Epidermal melanocyte (primary cell): ENCODE data around the gene PTPRD.
A peak's percentile ranks its signal among the peaks of the same experiment; 100 is the strongest.
"Not testable (repeated sequence)": the region's sequence is repeated elsewhere in the genome, so short reads cannot be mapped to it uniquely, and the experiment has no call there.

ENCODE experiments used
- DNase-seq: peaks from one replicate; pipeline ENCODE4 v3.0.0; 2011; ENCODE audit warnings: low spot score; ENCODE audit not compliant: insufficient read length

PTPRD gene

DNA sequence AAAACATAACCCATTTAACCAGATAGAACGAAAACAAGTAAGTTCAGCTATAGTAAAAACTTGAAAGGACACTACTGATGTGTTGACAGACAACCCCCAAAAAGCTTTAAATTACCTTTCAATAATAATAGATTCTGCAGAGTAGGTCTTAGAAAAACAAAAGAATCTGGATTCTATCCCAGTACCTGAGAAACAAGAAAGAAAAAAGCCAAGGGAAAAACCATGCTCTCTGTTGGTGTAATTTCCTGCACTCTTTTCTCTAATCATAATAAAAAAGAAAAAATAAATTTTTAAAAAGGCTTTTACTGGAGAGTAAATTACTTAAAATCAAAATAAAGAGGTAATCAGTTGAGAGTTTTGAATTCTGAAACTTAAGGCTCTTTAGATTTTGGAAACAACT, 1090.4 kb downstream of the PTPRD start:
- no peak for DNase-seq

DNA sequence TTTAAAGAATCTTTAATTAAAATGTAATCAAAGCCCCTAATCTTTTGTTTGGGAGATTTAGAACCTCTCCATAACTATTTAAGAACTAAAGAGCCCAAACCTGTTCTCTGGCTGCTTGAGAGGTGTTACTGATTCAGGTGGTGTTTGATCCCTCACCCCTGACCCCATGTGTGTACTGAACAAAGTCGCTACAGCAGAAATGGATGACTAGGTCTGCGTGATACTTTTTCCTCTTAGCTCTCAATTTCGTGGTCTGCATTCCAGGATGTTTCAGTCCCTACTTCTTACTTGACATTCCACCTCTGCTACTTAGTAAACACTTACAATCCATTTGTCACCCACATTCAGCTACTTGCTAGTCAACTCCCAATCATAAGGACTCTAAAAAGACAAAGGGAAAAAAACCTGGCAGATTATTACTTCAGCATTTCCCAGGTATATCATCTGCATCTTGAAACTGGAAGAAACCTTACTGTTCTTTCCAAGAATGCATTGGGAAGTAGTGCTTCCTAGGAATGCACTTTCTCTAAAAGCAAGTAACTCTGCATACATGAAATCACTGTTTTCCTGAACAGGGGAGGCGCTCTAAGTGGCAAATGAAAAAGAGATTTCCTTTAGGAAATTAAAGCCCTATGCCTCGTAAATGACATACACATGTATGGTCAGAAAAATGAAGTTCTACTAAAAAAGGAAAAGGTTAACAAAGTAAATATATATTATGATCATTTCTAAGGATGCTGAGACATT, 1091.6 kb downstream of the PTPRD start:
- no peak for DNase-seq

DNA sequence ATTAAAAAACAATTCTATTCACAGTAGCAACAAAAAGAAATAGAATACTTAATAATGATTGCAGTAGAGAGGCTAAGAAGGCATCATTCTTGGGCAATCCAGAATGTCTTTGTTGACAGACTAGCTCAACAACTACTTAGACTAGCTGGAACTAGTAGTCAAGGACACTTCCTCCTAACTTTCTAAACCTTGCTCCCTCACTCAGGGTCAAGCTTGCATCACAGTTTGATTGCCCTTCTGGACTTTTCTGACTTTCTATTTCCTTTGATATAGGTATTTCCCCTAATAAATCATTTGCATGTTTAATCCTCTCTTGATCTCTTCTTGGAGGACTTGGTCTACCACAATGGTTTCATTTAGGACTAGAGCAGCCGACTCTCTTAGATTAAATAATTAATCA, 1107.9 kb downstream of the PTPRD start:
- DNase-seq = no peak

DNA sequence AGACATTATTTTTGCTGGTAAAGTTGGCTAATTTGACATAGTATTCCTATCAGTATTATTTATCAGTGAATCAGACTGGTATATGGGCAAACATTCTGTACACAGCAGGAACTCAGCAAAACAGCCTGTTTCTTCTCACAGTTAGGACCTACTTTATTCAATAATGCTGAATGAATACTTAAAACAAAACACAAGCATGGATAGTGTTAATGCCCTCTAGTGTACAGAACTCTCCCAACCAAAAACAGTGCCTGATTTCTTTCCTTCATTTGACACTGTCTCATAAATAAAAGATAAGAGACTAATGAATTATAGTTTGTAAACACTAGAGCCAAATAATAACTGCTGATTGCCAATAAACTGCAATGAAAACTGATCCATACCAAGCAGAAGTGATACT, 1113.3 kb downstream of the PTPRD start:
- no peak for DNase-seq

DNA sequence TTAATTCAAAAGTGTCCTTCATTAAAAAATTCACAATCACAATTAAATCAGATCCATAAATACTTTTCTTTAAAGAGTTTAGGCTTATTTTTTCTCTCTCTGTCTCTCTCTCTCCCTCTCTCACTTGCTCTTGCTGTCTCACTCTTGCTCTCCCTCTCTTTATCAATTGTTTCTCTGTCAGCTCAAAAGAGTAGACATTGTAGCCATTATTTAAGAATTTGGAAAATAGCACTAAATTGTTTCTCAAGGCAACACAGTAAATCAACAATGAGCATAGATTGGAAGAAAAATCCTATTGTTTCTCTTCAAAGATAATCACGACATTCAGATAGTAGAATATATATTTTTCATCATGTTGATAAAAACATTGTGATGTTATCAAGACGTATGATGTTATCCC, 1114.0 kb downstream of the PTPRD start:
- no peak for DNase-seq

DNA sequence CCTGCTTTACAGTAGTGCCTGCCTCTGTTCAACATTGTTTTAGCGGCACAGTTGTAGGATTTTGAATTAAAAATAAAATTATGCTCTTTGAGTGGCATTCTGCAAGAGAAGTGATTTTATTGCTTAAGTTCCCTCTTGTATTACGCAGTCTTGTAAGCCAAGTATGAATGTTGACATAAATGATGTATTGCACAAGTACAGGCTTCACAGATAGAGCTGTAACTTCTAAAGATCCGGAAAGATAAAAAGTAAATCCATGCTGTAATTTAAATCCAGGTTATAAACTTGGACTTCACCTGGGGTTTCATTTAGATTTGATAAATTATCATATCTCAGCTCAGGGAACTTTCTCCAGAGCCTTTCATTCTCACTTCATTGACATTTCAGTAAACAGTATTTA, 1114.7 kb downstream of the PTPRD start:
- no peak for DNase-seq

DNA sequence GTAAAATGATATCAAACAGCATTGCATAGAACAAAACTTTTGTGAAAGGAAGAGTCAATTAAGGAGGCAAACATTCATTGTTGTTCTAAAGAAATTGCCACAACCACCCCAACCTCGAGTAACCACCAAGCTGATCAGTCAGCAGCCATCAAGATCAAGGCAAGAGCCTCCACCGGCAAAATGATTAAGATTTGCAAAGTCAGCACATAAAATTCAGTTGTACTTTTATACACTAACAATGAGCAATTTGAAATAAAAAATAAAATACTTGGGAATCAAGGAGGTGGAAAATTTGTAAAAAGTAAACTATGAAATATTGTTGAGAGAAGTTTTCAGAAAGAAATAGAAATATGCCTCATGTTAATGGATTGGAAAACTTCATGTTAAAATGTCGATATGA, 1118.5 kb downstream of the PTPRD start:
- no peak for DNase-seq

DNA sequence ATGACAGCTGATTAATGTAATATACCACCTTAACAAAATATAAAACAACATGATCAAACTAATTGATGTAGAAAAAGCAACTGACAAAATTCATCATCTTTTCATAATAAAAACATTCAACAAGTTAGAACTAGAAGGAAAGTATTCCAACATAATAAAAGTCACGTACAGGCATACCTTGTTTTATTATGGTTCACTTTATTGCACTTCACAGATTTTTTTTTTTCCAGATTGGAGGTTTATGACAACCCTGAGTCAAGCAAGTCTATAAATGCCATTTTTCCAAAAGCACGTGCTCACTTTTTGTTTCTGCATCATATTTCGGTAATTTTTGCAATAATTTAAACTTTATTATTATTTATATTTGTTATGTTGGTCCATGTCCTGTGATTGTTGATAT, 1120.3 kb downstream of the PTPRD start:
- DNase-seq = no peak

DNA sequence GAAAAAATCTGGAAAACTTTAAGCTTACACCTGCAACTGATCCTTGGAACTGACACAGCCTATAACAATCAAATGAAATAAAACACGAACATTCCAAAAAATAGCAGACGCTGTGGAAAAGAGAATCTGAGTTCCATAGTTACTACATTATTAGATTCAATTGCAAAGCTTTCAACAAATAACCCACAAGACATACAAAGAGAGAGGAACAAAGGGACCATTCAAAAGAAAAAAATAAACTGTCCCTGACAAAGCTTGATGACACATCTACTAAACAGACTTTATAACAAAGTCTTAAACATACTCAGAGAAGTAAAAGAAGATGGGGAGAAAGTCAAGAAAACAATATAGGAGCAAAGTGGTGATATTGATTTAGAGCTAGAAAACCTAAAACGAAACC, 1123.6 kb downstream of the PTPRD start:
- DNase-seq = no peak

DNA sequence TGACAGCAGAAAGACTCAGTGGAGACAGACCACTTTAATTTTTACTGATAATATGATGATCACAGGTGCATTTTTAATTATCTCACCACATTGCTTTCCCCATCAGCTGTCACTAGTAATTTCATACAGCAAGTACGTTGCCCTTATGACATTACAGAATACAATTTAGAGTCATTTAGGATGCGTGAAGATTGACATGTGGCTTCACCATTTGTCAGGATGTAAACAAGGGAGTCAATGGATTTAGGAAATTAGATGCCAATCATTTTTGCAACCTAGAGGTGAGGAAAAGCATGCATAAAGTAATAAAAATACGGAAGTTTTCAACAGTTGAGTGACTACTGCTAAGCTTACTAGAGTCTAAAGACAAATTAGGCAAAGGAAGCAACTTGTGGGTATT, 1129.6 kb downstream of the PTPRD start:
- DNase-seq = no peak

DNA sequence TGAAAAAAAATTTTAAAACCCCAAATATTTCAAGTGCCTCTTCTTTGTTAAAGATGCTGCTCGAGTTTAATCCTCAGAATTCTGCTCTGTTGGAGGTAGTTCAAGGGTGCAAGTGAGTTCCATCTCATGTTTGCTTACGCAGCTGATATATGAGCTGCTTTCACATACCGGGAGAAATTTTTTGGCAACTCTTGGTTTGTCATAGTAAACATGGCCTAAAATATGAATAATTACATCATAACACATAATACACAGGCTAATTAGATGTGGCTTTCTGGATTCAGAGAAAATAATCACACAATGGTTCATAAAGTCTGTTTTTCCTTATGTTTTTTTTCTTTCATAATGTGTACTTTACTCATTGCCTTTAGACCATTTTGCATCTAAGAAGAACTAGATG, 1134.1 kb downstream of the PTPRD start:
- no peak for DNase-seq

DNA sequence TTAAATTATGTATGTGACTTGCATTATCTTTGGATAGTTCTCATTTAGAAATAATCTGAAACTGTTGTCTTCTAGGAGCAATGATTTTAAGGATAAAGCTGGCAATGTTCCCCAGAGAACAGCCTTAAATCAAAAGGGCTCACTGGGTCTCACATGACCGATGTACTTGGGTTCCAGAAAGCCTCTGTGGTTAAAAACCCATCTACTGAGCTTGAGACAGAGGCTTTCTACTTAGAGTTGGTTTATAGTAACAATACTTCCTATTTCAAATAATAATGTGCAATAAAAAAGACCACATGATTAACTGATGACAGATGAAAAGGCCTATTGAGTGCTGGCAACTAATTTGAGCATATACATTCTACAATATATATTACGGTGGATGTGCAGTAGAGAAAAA, 1143.5 kb downstream of the PTPRD start:
- no peak for DNase-seq

DNA sequence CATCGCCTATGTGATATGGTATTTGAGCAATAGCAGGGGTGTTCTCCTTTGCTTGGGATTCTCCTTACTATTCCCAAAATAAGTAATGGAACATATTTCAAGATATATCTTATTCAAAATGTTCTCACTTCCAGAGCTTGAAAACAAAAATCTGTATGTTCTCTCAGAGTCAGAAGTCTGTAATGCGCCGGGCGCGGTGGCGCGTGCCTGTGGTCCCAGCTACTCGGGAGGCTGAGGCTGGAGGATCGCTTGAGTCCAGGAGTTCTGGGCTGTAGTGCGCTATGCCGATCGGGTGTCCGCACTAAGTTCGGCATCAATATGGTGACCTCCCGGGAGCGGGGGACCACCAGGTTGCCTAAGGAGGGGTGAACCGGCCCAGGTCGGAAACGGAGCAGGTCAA, 1170.9 kb downstream of the PTPRD start:
- DNase-seq = not testable (repeated sequence)

DNA sequence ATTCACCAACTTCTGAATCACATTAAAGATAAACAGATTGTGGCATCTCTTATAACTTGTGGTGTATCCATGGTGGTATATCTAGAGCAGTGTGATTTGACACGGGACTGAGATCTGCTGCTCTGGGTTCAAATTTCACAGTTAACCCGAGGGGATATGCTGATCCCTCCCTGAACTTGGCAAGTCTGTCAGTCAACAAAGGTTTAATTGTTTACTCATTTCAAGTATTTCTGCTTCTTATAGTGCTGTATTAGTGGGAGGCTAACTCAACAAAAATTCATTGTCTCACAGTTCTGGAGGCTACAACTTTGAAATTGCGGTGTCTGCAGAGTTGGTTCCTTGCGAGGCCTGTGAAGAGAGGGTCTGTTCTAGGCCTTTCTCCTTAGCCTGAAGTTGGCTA, 1175.2 kb downstream of the PTPRD start:
- DNase-seq = peak; percentile 40

DNA sequence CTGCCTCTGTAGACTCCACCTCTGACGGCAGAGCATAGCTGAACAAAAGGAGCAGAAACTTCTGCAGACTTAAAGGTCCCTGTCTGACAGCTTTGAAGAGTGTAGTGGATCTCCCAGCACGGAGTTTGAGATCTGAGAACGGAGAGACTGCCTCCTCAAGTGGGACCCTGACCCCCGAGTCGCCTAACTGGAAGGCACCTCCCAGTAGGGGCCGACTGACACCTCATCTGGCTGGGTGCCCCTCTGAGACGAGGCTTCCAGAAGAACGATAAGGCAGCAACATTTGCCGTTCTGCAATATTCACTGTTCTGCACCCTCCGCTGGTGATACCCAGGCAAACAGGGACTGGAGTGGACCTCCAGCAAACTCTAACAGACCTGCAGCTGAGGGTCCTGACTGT, 1186.3 kb downstream of the PTPRD start:
- not testable (repeated sequence) for DNase-seq

DNA sequence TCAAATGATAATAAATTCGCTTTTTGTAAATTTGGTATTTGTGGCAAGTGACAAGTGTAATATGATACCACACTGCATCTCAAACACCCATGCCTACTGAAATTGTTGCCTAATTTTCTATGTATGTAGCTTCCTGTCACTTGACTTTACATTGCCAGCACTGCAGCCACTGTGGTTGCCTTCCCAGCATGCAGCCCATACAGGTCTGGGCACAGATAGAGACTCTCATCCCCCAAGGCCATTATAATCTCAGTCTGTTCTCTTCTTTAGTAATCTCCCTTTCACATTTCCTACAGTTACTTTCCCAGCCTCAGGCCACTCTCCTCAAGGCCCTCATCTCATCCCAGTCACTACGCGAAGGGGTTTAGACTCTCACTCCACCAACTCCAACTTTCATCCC, 1200.6 kb downstream of the PTPRD start:
- DNase-seq = no peak

DNA sequence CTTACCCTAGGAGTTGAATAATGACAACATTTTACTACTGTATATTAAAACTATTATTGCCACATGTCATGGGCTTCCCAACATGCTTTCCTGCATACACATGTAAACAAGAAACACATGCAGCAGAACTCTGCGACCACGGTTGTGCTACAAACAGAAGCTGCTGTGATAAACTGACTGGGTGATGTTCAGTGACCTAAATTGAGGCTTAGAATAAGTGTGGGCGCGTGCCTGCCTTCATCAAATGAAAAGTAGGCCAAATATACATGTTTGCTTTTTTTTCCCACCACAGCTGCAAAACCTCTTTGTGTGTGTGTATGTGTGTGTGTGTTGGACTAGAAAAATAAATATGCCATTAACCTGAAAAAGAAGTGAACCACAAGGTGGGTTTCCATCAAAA, 1202.1 kb downstream of the PTPRD start:
- DNase-seq = no peak

DNA sequence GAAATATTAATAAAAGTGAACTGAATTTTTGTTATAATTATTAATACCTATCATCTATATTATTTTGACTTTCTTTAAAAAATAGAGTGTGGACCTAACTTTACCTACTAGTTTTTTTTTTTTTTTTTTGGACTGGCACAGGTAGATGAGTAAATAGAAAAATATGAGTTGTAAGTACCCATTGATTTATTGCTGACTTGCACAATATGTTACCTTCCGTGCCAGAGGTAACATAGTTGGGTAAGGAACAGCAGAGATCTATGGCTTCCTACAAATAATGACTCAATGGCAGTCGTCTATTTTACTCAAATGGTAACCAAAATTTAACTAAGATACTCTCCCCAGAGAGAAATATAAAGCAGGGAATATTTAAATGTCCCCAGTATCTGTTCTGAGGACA, 1212.8 kb downstream of the PTPRD start:
- DNase-seq = no peak

DNA sequence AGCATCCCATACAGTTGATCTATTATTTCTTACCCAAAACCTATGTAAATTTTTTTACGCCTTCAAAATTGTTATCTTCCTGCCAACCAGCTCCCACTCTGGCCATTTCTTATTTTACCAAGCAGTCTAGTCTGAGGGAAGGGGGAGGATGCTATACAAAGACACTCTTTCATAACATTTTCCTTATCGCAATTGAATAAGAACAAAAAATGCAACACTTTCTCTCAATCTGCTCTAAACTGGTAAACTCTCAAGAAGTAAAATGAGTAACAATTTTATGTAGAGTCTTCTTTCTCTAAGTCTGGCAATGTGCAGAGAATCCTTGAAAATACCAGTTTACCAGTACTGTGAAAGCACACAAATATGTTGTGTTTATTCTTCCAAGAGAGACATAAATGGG, 1216.3 kb downstream of the PTPRD start:
- DNase-seq = no peak

DNA sequence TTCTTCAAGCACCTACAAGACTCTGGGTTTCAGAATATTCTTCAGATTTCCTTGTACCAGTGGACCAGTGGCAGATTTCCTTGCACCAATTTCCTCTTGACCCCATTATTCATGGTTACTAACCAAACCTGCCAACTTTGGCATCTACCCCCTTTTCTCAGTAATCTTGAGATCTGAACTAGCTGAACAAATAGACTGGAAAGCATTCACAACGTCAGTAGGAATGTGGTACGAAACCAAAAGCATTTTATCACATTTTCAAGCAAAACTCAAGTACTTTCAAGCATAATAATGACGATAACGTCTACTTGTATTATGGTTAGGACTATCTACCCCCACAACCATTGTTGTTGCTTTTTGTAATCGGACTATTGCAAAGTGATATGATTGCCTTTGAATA, 1217.3 kb downstream of the PTPRD start:
- no peak for DNase-seq

DNA sequence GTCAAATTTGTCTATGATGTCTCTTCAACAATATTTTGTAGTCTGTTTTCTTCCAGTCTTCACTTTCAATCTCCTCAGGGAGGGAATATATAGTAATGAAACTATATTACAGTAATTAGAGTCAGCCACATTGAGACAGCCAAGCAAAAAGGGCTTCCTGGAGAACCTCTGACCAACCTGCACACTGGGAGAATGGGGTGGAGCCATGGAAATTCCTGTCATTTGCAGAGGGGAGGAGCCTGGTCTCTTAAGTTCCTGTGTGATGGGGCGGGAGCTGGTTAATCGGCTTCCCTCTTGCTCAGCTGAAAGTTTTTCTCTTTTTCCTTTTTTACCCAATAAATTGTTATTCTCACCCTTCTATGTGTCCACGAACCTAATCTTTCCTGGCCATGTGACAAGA, 1220.0 kb downstream of the PTPRD start:
- no peak for DNase-seq

DNA sequence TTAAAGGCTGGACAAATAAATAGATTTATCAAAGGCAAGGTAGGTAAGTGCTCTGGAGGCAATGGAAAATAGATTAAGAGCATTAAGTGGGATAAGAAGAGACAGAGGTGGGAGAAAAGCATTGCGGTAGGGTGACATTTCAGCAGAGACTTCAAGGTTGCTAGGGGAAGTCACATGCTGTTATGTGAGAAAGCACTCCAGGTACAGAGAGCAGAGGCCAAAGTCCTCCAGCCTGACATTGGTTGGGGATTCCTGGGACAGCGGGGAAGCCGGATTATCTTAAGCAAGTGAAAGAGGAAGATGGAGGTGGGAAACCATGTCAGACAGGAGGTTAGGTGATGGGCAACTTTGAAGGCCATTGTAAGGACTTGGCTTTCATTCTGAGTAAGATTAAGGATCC, 1222.9 kb downstream of the PTPRD start:
- no peak for DNase-seq

DNA sequence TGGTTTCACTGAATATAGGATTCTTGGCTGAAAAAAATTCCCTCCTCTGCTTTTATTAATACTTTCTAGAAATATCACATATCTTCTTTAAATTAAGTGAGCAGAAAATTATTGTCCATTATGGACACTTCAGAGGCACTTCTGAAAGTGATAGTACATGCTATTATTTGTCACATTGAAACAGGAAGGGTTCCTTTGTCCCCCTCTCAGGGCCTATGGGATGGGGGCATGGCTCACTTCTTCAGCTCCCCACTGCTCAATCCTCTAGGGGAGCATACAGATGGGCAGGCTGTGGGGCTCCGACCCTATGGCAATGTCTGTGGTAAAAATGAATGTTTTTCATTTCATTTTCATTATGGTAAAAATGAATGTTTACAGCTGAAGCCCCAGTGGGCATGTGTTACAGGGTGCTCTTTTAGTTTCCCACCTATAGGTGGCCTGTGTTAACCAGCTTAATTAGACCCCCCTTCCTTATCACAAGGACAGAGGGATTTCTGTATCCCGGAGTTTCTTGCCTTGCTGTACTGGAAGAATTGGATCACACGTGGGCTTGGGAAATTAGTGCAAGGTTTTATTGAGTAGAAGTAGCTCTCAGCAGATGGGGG, 1225.2 kb downstream of the PTPRD start:
- no peak for DNase-seq

DNA sequence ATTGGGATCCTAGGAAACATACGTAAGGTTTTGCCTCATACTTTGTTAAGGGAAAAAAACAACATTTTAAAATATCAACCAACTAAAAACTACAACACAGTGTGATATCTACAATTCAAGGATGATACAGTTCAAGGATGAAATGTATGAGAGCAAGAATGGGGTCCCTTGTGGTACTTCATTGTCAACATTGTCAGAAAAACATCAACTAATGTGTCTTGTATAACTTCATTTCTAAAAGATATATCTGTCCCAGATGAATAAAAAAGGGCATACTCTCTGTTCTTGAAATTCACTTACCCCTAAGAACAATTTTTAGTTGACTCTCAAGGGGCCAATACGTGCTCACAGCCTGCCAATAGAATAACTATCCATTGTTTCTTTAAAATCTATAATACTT, 1250.5 kb downstream of the PTPRD start:
- no peak for DNase-seq
